Myocyte (in vitro differentiated cells): ENCODE data around the gene ARHGAP26. TPM values are rescaled to one million over a fixed set of nuclear protein-coding genes. Genes with fewer than 3 reads are reported as not detected.

Experiments
- DNase-seq: peaks from one replicate; pipeline ENCODE4 v3.0.0-alpha.2; 2012; ENCODE audit warnings: low read depth
- total RNA-seq: library from RNA; depleted of rRNA; stranded (reverse); fragments of >200 nt; gene quantifications from 2 replicates; pipeline ENCODE4 v1.2.3, GENCODE V29; 2014

Gene ARHGAP26
- total RNA-seq, 1 donor from 2014 or later = 2.8 TPM

GRCh38 chr5:142810743-142811290 is 40.6 kb downstream of the ARHGAP26 start:
- DNase-seq = peak; percentile 27

GRCh38 chr5:142811866-142812557 is 41.8 kb downstream of the ARHGAP26 start:
- no peak for DNase-seq

- no peak for DNase-seq
These were observed 43.0 kb downstream of the ARHGAP26 start for GRCh38 chr5:142813220-142813619.

GRCh38 chr5:142814122-142814521 is 43.9 kb downstream of the ARHGAP26 start:
- DNase-seq = no peak

GRCh38 chr5:142815469-142815868 is 45.3 kb downstream of the ARHGAP26 start:
- DNase-seq = no peak

- DNase-seq = peak; percentile 76
These were observed 46.6 kb downstream of the ARHGAP26 start for GRCh38 chr5:142816531-142817430.

- peak; percentile 19 for DNase-seq
These were observed 47.8 kb downstream of the ARHGAP26 start for GRCh38 chr5:142817949-142818431.

- DNase-seq = no peak
These were observed 49.1 kb downstream of the ARHGAP26 start for GRCh38 chr5:142819292-142819691.

GRCh38 chr5:142819825-142820224 is 49.6 kb downstream of the ARHGAP26 start:
- DNase-seq = no peak

- no peak for DNase-seq
These were observed 50.3 kb downstream of the ARHGAP26 start for GRCh38 chr5:142820447-142820846.

- no peak for DNase-seq
These were observed 51.0 kb downstream of the ARHGAP26 start for GRCh38 chr5:142821034-142821732.

- DNase-seq = peak; percentile 47
These were observed 51.7 kb downstream of the ARHGAP26 start for GRCh38 chr5:142821733-142822487.

GRCh38 chr5:142823126-142823525 is 52.9 kb downstream of the ARHGAP26 start:
- peak; percentile 20 for DNase-seq

GRCh38 chr5:142823806-142824205 is 53.6 kb downstream of the ARHGAP26 start:
- no peak for DNase-seq

- DNase-seq = no peak
These were observed 54.2 kb downstream of the ARHGAP26 start for GRCh38 chr5:142824391-142824790.

GRCh38 chr5:142825378-142826089 is 55.4 kb downstream of the ARHGAP26 start:
- DNase-seq = no peak

- DNase-seq = no peak
These were observed 55.9 kb downstream of the ARHGAP26 start for GRCh38 chr5:142826093-142826492.

GRCh38 chr5:142826741-142827492 is 56.7 kb downstream of the ARHGAP26 start:
- peak; percentile 69 for DNase-seq

- DNase-seq = no peak
These were observed 57.9 kb downstream of the ARHGAP26 start for GRCh38 chr5:142827934-142828576.
